GM23338 (cell line): ENCODE data around the gene MTIF3. TPM values are rescaled to one million over a fixed set of nuclear protein-coding genes. Genes with fewer than 3 reads are reported as not detected.

Experiments
- ATAC-seq: fragments of 200-7000 bp; cut with Tn5 transposase; 3 replicates; pipeline ENCODE4 v1.9.1; 2020
- DNase-seq: peaks from one replicate; pipeline ENCODE4 v3.0.0-alpha.2; 2015; ENCODE audit warnings: low spot score
- H2AFZ ChIP-seq: fragments of 200-600 bp; sonication (generic); 2 replicates; pipeline ENCODE4 v1.8.0; 2016; ENCODE audit warnings: antibody characterized with exemption, mild to moderate bottlenecking, moderate library complexity
- H3F3A ChIP-seq: fragments of 200-600 bp; sonication (generic); replicated peaks from 2 replicates; pipeline ENCODE4 v1.8.0; 2017; ENCODE audit warnings: antibody characterized with exemption, mixed run types, low read depth
- H3K27ac ChIP-seq: fragments of 200-600 bp; sonication (generic); 2 replicates; pipeline ENCODE4 v1.6.1; 2016; ENCODE audit warnings: low read depth
- H3K27me3 ChIP-seq: fragments of 200-600 bp; sonication (generic); 2 replicates; pipeline ENCODE4 v1.8.0; 2016; ENCODE audit warnings: mild to moderate bottlenecking, mixed run types, moderate library complexity; ENCODE audit not compliant: insufficient read depth
- H3K36me3 ChIP-seq: fragments of 200-600 bp; sonication (generic); 2 replicates; pipeline ENCODE4 v1.8.0; 2016; ENCODE audit warnings: mild to moderate bottlenecking; ENCODE audit not compliant: insufficient read depth
- H3K4me1 ChIP-seq: fragments of 200-600 bp; sonication (generic); 2 replicates; pipeline ENCODE4 v1.8.0; 2016; ENCODE audit warnings: mild to moderate bottlenecking, moderate library complexity; ENCODE audit not compliant: insufficient read depth
- H3K4me2 ChIP-seq: fragments of 200-600 bp; sonication (generic); 2 replicates; pipeline ENCODE4 v1.7.1; 2017; ENCODE audit warnings: mixed run types
- H3K4me3 ChIP-seq: fragments of 200-600 bp; sonication (generic); 2 replicates; pipeline ENCODE4 v1.6.1; 2016; ENCODE audit warnings: mixed run types
- H3K79me2 ChIP-seq: fragments of 200-600 bp; sonication (generic); replicated peaks from 2 replicates; pipeline ENCODE4 v1.8.0; 2017; ENCODE audit warnings: mild to moderate bottlenecking; ENCODE audit not compliant: insufficient read depth
- H3K9me2 ChIP-seq: fragments of 200-600 bp; sonication (generic); 2 replicates; pipeline ENCODE4 v1.8.0; 2017; ENCODE audit not compliant: insufficient read depth
- H4K20me1 ChIP-seq: fragments of 200-600 bp; sonication (generic); replicated peaks from 2 replicates; pipeline ENCODE4 v1.8.0; 2017; ENCODE audit warnings: mild to moderate bottlenecking; ENCODE audit not compliant: insufficient read depth
- H3K27ac Mint-ChIP-seq: 2 replicates; pipeline ENCODE4 v1.8.0; 2020; ENCODE audit warnings: inconsistent platforms, mild to moderate bottlenecking, moderate library complexity, mixed read lengths
- H3K27me3 Mint-ChIP-seq: 3 replicates; pipeline ENCODE4 v1.8.0; 2022; ENCODE audit warnings: low read depth, mild to moderate bottlenecking, moderate library complexity, mixed read lengths, inconsistent platforms; ENCODE audit not compliant: insufficient read depth, poor library complexity
- H3K36me3 Mint-ChIP-seq: 3 replicates; pipeline ENCODE4 v1.8.0; 2021; ENCODE audit warnings: low read depth, mild to moderate bottlenecking, inconsistent platforms, moderate library complexity, mixed read lengths
- H3K4me1 Mint-ChIP-seq: 3 replicates; pipeline ENCODE4 v1.8.0; 2020; ENCODE audit warnings: mild to moderate bottlenecking, inconsistent platforms, mixed read lengths
- H3K4me3 Mint-ChIP-seq: 3 replicates; pipeline ENCODE4 v1.8.0; 2021; ENCODE audit warnings: moderate library complexity, mild to moderate bottlenecking, inconsistent platforms, mixed read lengths
- H3K9me3 Mint-ChIP-seq: 3 replicates; pipeline ENCODE4 v1.8.0; 2020; ENCODE audit warnings: moderate library complexity, mild to moderate bottlenecking, inconsistent platforms, mixed read lengths
- CREB1 ChIP-seq: fragments of 250-450 bp; sonication (Bioruptor Pico); IDR thresholded peaks from 2 replicates; pipeline ENCODE4 v1.5.0; 2020; ENCODE audit warnings: low read depth, mild to moderate bottlenecking, moderate library complexity
- EZH2phosphoT487 ChIP-seq: fragments of 200-600 bp; sonication (generic); IDR thresholded peaks from one replicate; pipeline ENCODE4 v1.8.1; 2018; ENCODE audit warnings: antibody characterized with exemption; ENCODE audit not compliant: unreplicated experiment
- JUNB ChIP-seq: IDR thresholded peaks from one replicate; pipeline ENCODE4 v1.6.1; 2016; ENCODE audit warnings: antibody characterized with exemption; ENCODE audit not compliant: unreplicated experiment
- POLR2AphosphoS5 ChIP-seq: IDR thresholded peaks from 2 replicates; pipeline ENCODE4 v1.6.1; 2016; ENCODE audit warnings: antibody characterized with exemption, low read depth
- polyA plus RNA-seq: library from polyadenylated mRNA; unstranded; fragments of >200 nt; fragmentation: Nextera tagmentation; extraction: Ambion mirVana; gene quantifications from 2 replicates; pipeline ENCODE4 v1.2.1, GENCODE V29; 2016
- total RNA-seq: library from RNA; depleted of rRNA; stranded (reverse); fragments of >200 nt; shearing (Covaris generic); gene quantifications from 2 replicates; pipeline ENCODE4 v1.2.3, GENCODE V29; 2014
- TF ChIP-seq, protein P1 (sequence below): IDR thresholded peaks from 2 replicates; pipeline ENCODE4 v1.6.1; 2016; ENCODE audit warnings: antibody characterized with exemption
- TF ChIP-seq, protein P2 (sequence below): fragments of 250-450 bp; sonication (Bioruptor Pico); IDR thresholded peaks from 2 replicates; pipeline ENCODE4 v1.5.0; 2020; ENCODE audit warnings: mild to moderate bottlenecking, moderate library complexity

MTIF3 gene
- total and polyA plus RNA-seq, 2 experiments from 2014 or later, result 33.0 to 152 TPM

DNA sequence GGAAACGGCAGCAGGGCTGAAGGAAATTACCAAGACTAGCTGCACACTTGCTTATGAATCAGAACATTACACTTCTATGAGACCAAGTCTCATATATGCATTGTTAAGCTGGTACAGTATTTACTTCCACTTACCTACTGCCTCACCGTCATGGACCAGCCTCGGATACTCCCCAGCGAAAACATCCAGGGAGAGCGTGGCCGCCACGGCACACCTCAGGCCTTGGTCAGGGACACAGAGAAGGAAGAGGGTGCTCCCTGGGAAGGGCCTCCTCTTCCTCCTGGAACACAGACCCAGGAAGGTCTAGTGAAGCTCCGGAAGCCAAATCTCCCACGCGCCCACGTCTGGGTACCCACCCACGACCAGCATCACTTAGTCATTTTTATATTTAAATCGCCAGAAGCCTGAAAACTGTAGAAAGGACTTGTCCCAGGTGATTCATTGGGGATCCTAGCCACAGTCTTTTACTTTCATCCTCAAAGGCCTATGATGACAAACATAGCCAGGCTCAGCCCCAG lies 24.4 kb upstream of the MTIF3 start:
- no peaks in the 10 kb centered on the region for H3K36me3 ChIP-seq
- no peaks in the 10 kb centered on the region for H4K20me1 ChIP-seq
- no peaks in the 10 kb centered on the region for H3K4me1 ChIP-seq
- no peak overlapping the region for H2AFZ ChIP-seq
- TF ChIP-seq EZH2phosphoT487 (no peak), CREB1 (CRISPR knock-in tag) (no peak), JUNB (no peak), POLR2AphosphoS5 (no peak)
- TF ChIP-seq, protein P1, sequence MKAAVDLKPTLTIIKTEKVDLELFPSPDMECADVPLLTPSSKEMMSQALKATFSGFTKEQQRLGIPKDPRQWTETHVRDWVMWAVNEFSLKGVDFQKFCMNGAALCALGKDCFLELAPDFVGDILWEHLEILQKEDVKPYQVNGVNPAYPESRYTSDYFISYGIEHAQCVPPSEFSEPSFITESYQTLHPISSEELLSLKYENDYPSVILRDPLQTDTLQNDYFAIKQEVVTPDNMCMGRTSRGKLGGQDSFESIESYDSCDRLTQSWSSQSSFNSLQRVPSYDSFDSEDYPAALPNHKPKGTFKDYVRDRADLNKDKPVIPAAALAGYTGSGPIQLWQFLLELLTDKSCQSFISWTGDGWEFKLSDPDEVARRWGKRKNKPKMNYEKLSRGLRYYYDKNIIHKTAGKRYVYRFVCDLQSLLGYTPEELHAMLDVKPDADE, result no peak
- TF ChIP-seq, protein P2, sequence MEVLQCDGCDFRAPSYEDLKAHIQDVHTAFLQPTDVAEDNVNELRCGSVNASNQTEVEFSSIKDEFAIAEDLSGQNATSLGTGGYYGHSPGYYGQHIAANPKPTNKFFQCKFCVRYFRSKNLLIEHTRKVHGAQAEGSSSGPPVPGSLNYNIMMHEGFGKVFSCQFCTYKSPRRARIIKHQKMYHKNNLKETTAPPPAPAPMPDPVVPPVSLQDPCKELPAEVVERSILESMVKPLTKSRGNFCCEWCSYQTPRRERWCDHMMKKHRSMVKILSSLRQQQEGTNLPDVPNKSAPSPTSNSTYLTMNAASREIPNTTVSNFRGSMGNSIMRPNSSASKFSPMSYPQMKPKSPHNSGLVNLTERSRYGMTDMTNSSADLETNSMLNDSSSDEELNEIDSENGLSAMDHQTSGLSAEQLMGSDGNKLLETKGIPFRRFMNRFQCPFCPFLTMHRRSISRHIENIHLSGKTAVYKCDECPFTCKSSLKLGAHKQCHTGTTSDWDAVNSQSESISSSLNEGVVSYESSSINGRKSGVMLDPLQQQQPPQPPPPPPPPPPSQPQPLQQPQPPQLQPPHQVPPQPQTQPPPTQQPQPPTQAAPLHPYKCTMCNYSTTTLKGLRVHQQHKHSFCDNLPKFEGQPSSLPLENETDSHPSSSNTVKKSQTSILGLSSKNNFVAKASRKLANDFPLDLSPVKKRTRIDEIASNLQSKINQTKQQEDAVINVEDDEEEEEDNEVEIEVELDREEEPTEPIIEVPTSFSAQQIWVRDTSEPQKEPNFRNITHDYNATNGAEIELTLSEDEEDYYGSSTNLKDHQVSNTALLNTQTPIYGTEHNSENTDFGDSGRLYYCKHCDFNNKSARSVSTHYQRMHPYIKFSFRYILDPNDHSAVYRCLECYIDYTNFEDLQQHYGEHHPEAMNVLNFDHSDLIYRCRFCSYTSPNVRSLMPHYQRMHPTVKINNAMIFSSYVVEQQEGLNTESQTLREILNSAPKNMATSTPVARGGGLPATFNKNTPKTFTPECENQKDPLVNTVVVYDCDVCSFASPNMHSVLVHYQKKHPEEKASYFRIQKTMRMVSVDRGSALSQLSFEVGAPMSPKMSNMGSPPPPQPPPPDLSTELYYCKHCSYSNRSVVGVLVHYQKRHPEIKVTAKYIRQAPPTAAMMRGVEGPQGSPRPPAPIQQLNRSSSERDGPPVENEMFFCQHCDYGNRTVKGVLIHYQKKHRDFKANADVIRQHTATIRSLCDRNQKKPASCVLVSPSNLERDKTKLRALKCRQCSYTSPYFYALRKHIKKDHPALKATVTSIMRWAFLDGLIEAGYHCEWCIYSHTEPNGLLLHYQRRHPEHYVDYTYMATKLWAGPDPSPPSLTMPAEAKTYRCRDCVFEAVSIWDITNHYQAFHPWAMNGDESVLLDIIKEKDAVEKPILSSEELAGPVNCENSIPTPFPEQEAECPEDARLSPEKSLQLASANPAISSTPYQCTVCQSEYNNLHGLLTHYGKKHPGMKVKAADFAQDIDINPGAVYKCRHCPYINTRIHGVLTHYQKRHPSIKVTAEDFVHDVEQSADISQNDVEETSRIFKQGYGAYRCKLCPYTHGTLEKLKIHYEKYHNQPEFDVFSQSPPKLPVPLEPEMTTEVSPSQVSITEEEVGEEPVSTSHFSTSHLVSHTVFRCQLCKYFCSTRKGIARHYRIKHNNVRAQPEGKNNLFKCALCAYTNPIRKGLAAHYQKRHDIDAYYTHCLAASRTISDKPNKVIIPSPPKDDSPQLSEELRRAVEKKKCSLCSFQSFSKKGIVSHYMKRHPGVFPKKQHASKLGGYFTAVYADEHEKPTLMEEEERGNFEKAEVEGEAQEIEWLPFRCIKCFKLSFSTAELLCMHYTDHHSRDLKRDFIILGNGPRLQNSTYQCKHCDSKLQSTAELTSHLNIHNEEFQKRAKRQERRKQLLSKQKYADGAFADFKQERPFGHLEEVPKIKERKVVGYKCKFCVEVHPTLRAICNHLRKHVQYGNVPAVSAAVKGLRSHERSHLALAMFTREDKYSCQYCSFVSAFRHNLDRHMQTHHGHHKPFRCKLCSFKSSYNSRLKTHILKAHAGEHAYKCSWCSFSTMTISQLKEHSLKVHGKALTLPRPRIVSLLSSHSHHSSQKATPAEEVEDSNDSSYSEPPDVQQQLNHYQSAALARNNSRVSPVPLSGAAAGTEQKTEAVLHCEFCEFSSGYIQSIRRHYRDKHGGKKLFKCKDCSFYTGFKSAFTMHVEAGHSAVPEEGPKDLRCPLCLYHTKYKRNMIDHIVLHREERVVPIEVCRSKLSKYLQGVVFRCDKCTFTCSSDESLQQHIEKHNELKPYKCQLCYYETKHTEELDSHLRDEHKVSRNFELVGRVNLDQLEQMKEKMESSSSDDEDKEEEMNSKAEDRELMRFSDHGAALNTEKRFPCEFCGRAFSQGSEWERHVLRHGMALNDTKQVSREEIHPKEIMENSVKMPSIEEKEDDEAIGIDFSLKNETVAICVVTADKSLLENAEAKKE (CRISPR knock-in tag), result no peak
- DNase-seq, result no peak
- no peak for ATAC-seq
- no peaks in the 10 kb centered on the region for H3K27me3 ChIP-seq
- Mint-ChIP-seq H3K27ac (no peak overlapping the region), H3K27me3 (peaks cover 7% of the 10 kb centered on the region), H3K9me3 (no peaks in the 10 kb centered on the region), H3K4me1 (peaks cover 11% of the 10 kb centered on the region; the same call in 2 of the 3 replicates), H3K36me3 (no peaks in the 10 kb centered on the region), H3K4me3 (no peak overlapping the region)
- no peak overlapping the region for H3K27ac ChIP-seq
- no peak overlapping the region for H3K4me3 ChIP-seq
- no peaks in the 10 kb centered on the region for H3K79me2 ChIP-seq
- H3F3A ChIP-seq, result no peaks in the 10 kb centered on the region
- no peaks in the 10 kb centered on the region for H3K9me2 ChIP-seq
- no peak overlapping the region for H3K4me2 ChIP-seq
